ENCODE data around the gene FARS2. TPM values are rescaled to one million over a fixed set of nuclear protein-coding genes. Genes with fewer than 3 reads are reported as not detected.

The FARS2 gene
- total RNA-seq, 2 experiments from 2014 or later, result 13.8 to 14.3 TPM

DNA sequence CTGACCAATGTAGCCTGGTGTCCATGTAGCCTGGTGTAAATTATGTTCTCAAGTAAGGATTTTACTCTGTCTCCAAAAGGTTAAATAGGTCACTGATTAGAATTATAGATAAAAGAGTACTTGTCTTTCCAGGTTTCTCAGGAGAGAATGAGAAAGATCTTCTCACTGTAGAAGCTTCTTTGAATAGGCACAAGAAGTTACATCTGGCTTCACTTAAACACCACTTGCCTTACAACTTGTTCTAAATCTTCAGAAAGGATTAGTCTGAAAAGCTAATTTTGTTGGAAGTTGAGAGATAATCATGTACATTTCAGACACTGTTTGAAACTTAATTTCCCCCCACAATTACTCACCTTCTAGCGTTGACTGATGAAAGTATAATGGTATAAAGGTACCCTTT is 275.3 kb downstream of the FARS2 start:
- CTCF ChIA-PET (ENCODE audit: unreplicated experiment), result no interaction called here
- DNase-seq (ENCODE audit: low spot score), result no peak
- no TSS peak for BruUV-seq (replicated peaks)
- no peaks in the 10 kb centered on the region for H3K4me1 ChIP-seq (ENCODE audit: insufficient read depth, low read length, poor library complexity, severe bottlenecking)
- no peaks in the 10 kb centered on the region for H3K9me3 ChIP-seq (ENCODE audit: low read length)
- POLR2A ChIA-PET, result interaction anchor here (0.5 to 0.9 kb wide), 2 partner anchors 21 to 488 kb away, joined by 4 read pairs; no protein-coding TSS in a partner anchor
- no peaks in the 10 kb centered on the region for H3K9me2 ChIP-seq (ENCODE audit: insufficient read depth, low read length)
- no peaks in the 10 kb centered on the region for H4K20me1 ChIP-seq (ENCODE audit: insufficient read depth, low read length)
- no peaks in the 10 kb centered on the region for H3K79me2 ChIP-seq (ENCODE audit: insufficient read depth, low read depth, low read length)
- intact Hi-C loops (cut with micrococcal nuclease; ENCODE audit: unreplicated experiment), result no loop called here
- H3K27ac ChIP-seq (ENCODE audit: low read depth, low read length, poor library complexity, severe bottlenecking), result no peak overlapping the region
- no peak overlapping the region for H3K4me2 ChIP-seq (ENCODE audit: low read length)
- no peaks in the 10 kb centered on the region for H3K36me3 ChIP-seq (ENCODE audit: insufficient read depth, low read length)
- no peak overlapping the region for H2AFZ ChIP-seq (ENCODE audit: low read length)
- TF ChIP-seq, protein P1, sequence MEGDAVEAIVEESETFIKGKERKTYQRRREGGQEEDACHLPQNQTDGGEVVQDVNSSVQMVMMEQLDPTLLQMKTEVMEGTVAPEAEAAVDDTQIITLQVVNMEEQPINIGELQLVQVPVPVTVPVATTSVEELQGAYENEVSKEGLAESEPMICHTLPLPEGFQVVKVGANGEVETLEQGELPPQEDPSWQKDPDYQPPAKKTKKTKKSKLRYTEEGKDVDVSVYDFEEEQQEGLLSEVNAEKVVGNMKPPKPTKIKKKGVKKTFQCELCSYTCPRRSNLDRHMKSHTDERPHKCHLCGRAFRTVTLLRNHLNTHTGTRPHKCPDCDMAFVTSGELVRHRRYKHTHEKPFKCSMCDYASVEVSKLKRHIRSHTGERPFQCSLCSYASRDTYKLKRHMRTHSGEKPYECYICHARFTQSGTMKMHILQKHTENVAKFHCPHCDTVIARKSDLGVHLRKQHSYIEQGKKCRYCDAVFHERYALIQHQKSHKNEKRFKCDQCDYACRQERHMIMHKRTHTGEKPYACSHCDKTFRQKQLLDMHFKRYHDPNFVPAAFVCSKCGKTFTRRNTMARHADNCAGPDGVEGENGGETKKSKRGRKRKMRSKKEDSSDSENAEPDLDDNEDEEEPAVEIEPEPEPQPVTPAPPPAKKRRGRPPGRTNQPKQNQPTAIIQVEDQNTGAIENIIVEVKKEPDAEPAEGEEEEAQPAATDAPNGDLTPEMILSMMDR (conservative IDR thresholded peaks at IDR 0.05; ENCODE audit: low read length), result no peak
- no peak for TF ChIP-seq EZH2phosphoT487 (IDR thresholded peaks at IDR 0.05; ENCODE audit: borderline replicate concordance, low read depth, low read length)
- no peak overlapping the region for H3K4me3 ChIP-seq (ENCODE audit: low read depth, low read length, poor library complexity, severe bottlenecking)

DNA sequence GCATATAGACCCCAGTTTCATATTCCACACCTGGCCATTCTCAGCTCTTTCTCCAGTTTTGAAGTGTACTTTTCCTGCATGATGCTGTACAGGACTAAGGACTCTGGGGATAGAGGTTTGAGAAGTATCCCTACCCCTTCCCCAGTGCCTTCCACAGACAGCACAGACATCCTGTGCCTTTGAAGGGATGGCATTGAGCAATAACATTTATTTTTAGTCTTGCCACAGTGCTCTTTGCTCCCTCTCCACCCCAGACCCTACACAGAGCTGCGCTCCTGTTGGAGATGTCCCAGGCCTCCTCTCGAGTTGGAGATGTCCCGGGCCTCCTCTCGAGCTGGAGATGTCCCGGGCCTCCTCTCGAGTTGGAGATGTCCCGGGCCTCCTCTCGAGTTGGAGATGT is 275.8 kb downstream of the FARS2 start:
- Histone ChIP-seq H2AFZ (ENCODE audit: low read length) (no peak overlapping the region), H3K79me2 (ENCODE audit: insufficient read depth, low read depth, low read length) (no peaks in the 10 kb centered on the region), H3K4me2 (ENCODE audit: low read length) (no peak overlapping the region), H4K20me1 (ENCODE audit: insufficient read depth, low read length) (no peaks in the 10 kb centered on the region), H3K9me2 (ENCODE audit: insufficient read depth, low read length) (no peaks in the 10 kb centered on the region), H3K4me3 (ENCODE audit: low read depth, low read length, poor library complexity, severe bottlenecking) (no peak overlapping the region), H3K9me3 (ENCODE audit: low read length) (no peaks in the 10 kb centered on the region), H3K36me3 (ENCODE audit: insufficient read depth, low read length) (no peaks in the 10 kb centered on the region), H3K4me1 (ENCODE audit: insufficient read depth, low read length, poor library complexity, severe bottlenecking) (no peaks in the 10 kb centered on the region), H3K27ac (ENCODE audit: low read depth, low read length, poor library complexity, severe bottlenecking) (no peak overlapping the region)
- no TSS peak for BruUV-seq (replicated peaks)
- ChIA-PET CTCF (ENCODE audit: unreplicated experiment) (no interaction called here), POLR2A (interaction anchor here (0.5 kb wide), 1 partner anchor 489 kb away, joined by 4 read pairs; no protein-coding TSS in a partner anchor)
- no peak for TF ChIP-seq EZH2phosphoT487 (IDR thresholded peaks at IDR 0.05; ENCODE audit: borderline replicate concordance, low read depth, low read length)
- TF ChIP-seq, protein P1 (conservative IDR thresholded peaks at IDR 0.05; ENCODE audit: low read length), result no peak
- no peak for DNase-seq (ENCODE audit: low spot score)
- intact Hi-C loops (cut with micrococcal nuclease; ENCODE audit: unreplicated experiment), result no loop called here

DNA sequence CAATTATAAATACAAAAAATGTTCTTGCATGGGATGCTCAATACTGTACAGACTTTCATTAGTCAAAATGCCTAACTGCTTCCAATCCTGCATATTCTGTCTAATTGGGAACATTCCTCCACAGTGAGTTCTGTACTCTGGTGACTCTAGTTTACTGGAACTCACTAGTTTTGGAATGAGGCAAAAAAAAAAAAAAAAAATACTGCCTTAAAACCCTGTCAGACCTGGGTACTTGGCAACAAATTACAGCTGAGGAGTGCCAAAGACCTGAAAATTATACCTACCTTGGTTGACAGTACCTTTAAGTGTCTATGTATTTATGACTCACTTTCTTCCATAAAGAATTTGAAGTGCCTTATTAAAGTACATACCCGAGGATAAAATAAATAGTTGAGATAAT is 276.7 kb downstream of the FARS2 start:
- Histone ChIP-seq H3K36me3 (ENCODE audit: insufficient read depth, low read length) (no peaks in the 10 kb centered on the region), H4K20me1 (ENCODE audit: insufficient read depth, low read length) (no peaks in the 10 kb centered on the region), H2AFZ (ENCODE audit: low read length) (no peak overlapping the region), H3K9me3 (ENCODE audit: low read length) (no peaks in the 10 kb centered on the region), H3K27ac (ENCODE audit: low read depth, low read length, poor library complexity, severe bottlenecking) (no peak overlapping the region), H3K4me2 (ENCODE audit: low read length) (no peak overlapping the region), H3K4me3 (ENCODE audit: low read depth, low read length, poor library complexity, severe bottlenecking) (no peak overlapping the region), H3K4me1 (ENCODE audit: insufficient read depth, low read length, poor library complexity, severe bottlenecking) (no peaks in the 10 kb centered on the region), H3K9me2 (ENCODE audit: insufficient read depth, low read length) (no peaks in the 10 kb centered on the region), H3K79me2 (ENCODE audit: insufficient read depth, low read depth, low read length) (no peaks in the 10 kb centered on the region)
- BruUV-seq (replicated peaks), result no TSS peak
- no peak for DNase-seq (ENCODE audit: low spot score)
- intact Hi-C loops (cut with micrococcal nuclease; ENCODE audit: unreplicated experiment), result no loop called here
- TF ChIP-seq, protein P1 (conservative IDR thresholded peaks at IDR 0.05; ENCODE audit: low read length), result no peak
- TF ChIP-seq EZH2phosphoT487 (IDR thresholded peaks at IDR 0.05; ENCODE audit: borderline replicate concordance, low read depth, low read length), result no peak
- POLR2A ChIA-PET, result no interaction called here
- CTCF ChIA-PET (ENCODE audit: unreplicated experiment), result no interaction called here
